GM23338 (cell line): ENCODE measurements around the gene DCAF17. TPM values are rescaled to one million over a fixed set of nuclear protein-coding genes. Genes with fewer than 3 reads are reported as not detected.
"Not testable (repeated sequence)": the region's sequence is repeated elsewhere in the genome, so short reads cannot be mapped to it uniquely, and the experiment has no call there.

Source experiments
- ATAC-seq: fragments of 200-7000 bp; cut with Tn5 transposase; 3 replicates; pipeline ENCODE4 v1.9.1; 2020
- DNase-seq: peaks from one replicate; pipeline ENCODE4 v3.0.0-alpha.2; 2015; ENCODE audit warnings: low spot score
- H2AFZ ChIP-seq: fragments of 200-600 bp; sonication (generic); 2 replicates; pipeline ENCODE4 v1.8.0; 2016; ENCODE audit warnings: antibody characterized with exemption, mild to moderate bottlenecking, moderate library complexity
- H3F3A ChIP-seq: fragments of 200-600 bp; sonication (generic); replicated peaks from 2 replicates; pipeline ENCODE4 v1.8.0; 2017; ENCODE audit warnings: antibody characterized with exemption, mixed run types, low read depth
- H3K27ac ChIP-seq: fragments of 200-600 bp; sonication (generic); 2 replicates; pipeline ENCODE4 v1.6.1; 2016; ENCODE audit warnings: low read depth
- H3K27me3 ChIP-seq: fragments of 200-600 bp; sonication (generic); 2 replicates; pipeline ENCODE4 v1.8.0; 2016; ENCODE audit warnings: mild to moderate bottlenecking, mixed run types, moderate library complexity; ENCODE audit not compliant: insufficient read depth
- H3K36me3 ChIP-seq: fragments of 200-600 bp; sonication (generic); 2 replicates; pipeline ENCODE4 v1.8.0; 2016; ENCODE audit warnings: mild to moderate bottlenecking; ENCODE audit not compliant: insufficient read depth
- H3K4me1 ChIP-seq: fragments of 200-600 bp; sonication (generic); 2 replicates; pipeline ENCODE4 v1.8.0; 2016; ENCODE audit warnings: mild to moderate bottlenecking, moderate library complexity; ENCODE audit not compliant: insufficient read depth
- H3K4me2 ChIP-seq: fragments of 200-600 bp; sonication (generic); 2 replicates; pipeline ENCODE4 v1.7.1; 2017; ENCODE audit warnings: mixed run types
- H3K4me3 ChIP-seq: fragments of 200-600 bp; sonication (generic); 2 replicates; pipeline ENCODE4 v1.6.1; 2016; ENCODE audit warnings: mixed run types
- H3K79me2 ChIP-seq: fragments of 200-600 bp; sonication (generic); replicated peaks from 2 replicates; pipeline ENCODE4 v1.8.0; 2017; ENCODE audit warnings: mild to moderate bottlenecking; ENCODE audit not compliant: insufficient read depth
- H3K9me2 ChIP-seq: fragments of 200-600 bp; sonication (generic); 2 replicates; pipeline ENCODE4 v1.8.0; 2017; ENCODE audit not compliant: insufficient read depth
- H4K20me1 ChIP-seq: fragments of 200-600 bp; sonication (generic); replicated peaks from 2 replicates; pipeline ENCODE4 v1.8.0; 2017; ENCODE audit warnings: mild to moderate bottlenecking; ENCODE audit not compliant: insufficient read depth
- H3K27ac Mint-ChIP-seq: 2 replicates; pipeline ENCODE4 v1.8.0; 2020; ENCODE audit warnings: inconsistent platforms, mild to moderate bottlenecking, moderate library complexity, mixed read lengths
- H3K27me3 Mint-ChIP-seq: 3 replicates; pipeline ENCODE4 v1.8.0; 2022; ENCODE audit warnings: low read depth, mild to moderate bottlenecking, moderate library complexity, mixed read lengths, inconsistent platforms; ENCODE audit not compliant: insufficient read depth, poor library complexity
- H3K36me3 Mint-ChIP-seq: 3 replicates; pipeline ENCODE4 v1.8.0; 2021; ENCODE audit warnings: low read depth, mild to moderate bottlenecking, inconsistent platforms, moderate library complexity, mixed read lengths
- H3K4me1 Mint-ChIP-seq: 3 replicates; pipeline ENCODE4 v1.8.0; 2020; ENCODE audit warnings: mild to moderate bottlenecking, inconsistent platforms, mixed read lengths
- H3K4me3 Mint-ChIP-seq: 3 replicates; pipeline ENCODE4 v1.8.0; 2021; ENCODE audit warnings: moderate library complexity, mild to moderate bottlenecking, inconsistent platforms, mixed read lengths
- H3K9me3 Mint-ChIP-seq: 3 replicates; pipeline ENCODE4 v1.8.0; 2020; ENCODE audit warnings: moderate library complexity, mild to moderate bottlenecking, inconsistent platforms, mixed read lengths
- CREB1 ChIP-seq: fragments of 250-450 bp; sonication (Bioruptor Pico); IDR thresholded peaks from 2 replicates; pipeline ENCODE4 v1.5.0; 2020; ENCODE audit warnings: low read depth, mild to moderate bottlenecking, moderate library complexity
- CTCF ChIP-seq, 2 experiments: fragments of 200-600 bp in 1 of 2; sonication (generic) in 1 of 2; conservative IDR thresholded peaks; 2 replicates each; pipeline versions ENCODE4 v1.5.1 to v1.6.1; 2016 to 2017; ENCODE audit warnings: antibody characterized with exemption in 2 of 2, low read depth in 2 of 2, mild to moderate bottlenecking in 2 of 2, moderate library complexity in 1 of 2
- EZH2 ChIP-seq: fragments of 200-600 bp; sonication (generic); IDR thresholded peaks from one replicate; pipeline ENCODE4 v1.8.0; 2017; ENCODE audit warnings: antibody characterized with exemption, mild to moderate bottlenecking, low read depth; ENCODE audit not compliant: unreplicated experiment
- NANOG ChIP-seq: IDR thresholded peaks from 2 replicates; pipeline ENCODE4 v1.6.1; 2016; ENCODE audit warnings: antibody characterized with exemption, borderline replicate concordance
- POLR2AphosphoS5 ChIP-seq: IDR thresholded peaks from 2 replicates; pipeline ENCODE4 v1.6.1; 2016; ENCODE audit warnings: antibody characterized with exemption, low read depth
- REST ChIP-seq: IDR thresholded peaks from one replicate; pipeline ENCODE4 v1.6.1; 2018; ENCODE audit warnings: antibody characterized with exemption; ENCODE audit not compliant: unreplicated experiment
- STAT1 ChIP-seq: IDR thresholded peaks from one replicate; pipeline ENCODE4 v1.6.1; 2016; ENCODE audit warnings: antibody characterized with exemption; ENCODE audit not compliant: unreplicated experiment
- ZNF331 ChIP-seq: fragments of 250-450 bp; sonication (Bioruptor Pico); IDR thresholded peaks from 2 replicates; pipeline ENCODE4 v1.5.0; 2020; ENCODE audit warnings: low read depth, mild to moderate bottlenecking, moderate library complexity
- polyA plus RNA-seq: library from polyadenylated mRNA; unstranded; fragments of >200 nt; fragmentation: Nextera tagmentation; extraction: Ambion mirVana; gene quantifications from 2 replicates; pipeline ENCODE4 v1.2.1, GENCODE V29; 2016
- total RNA-seq: library from RNA; depleted of rRNA; stranded (reverse); fragments of >200 nt; shearing (Covaris generic); gene quantifications from 2 replicates; pipeline ENCODE4 v1.2.3, GENCODE V29; 2014

DCAF17 gene
- total and polyA plus RNA-seq, 2 experiments from 2014 or later, result 11.0 to 37.3 TPM

GRCh38 chr2:171412571-171413175, 21.4 kb upstream of the DCAF17 start (continued):
- TF ChIP-seq CTCF (conservative IDR thresholded peaks at IDR 0.05; ENCODE audit: low read depth in 2 of 2) (no peak), REST (no peak), ZNF331 (CRISPR knock-in tag) (no peak), NANOG (no peak), POLR2AphosphoS5 (no peak), EZH2 (no peak), CREB1 (CRISPR knock-in tag) (no peak), STAT1 (no peak)

GRCh38 chr2:171414645-171415044, 19.4 kb upstream of the DCAF17 start:
- H3K79me2 ChIP-seq, result peaks cover 77% of the 10 kb centered on the region
- H4K20me1 ChIP-seq, DNase-seq, H3K4me3 Mint-ChIP-seq, H3K27ac ChIP-seq, H3F3A ChIP-seq, H3K9me3 Mint-ChIP-seq, H3K4me3 ChIP-seq, H3K4me2 ChIP-seq, H3K27me3 Mint-ChIP-seq, H2AFZ ChIP-seq, H3K36me3 ChIP-seq, H3K9me2 ChIP-seq, H3K27ac Mint-ChIP-seq, ATAC-seq, H3K27me3 ChIP-seq: not testable (repeated sequence)
- peaks cover 39% of the 10 kb centered on the region for H3K4me1 Mint-ChIP-seq
- H3K4me1 ChIP-seq, result peaks cover 30% of the 10 kb centered on the region
- H3K36me3 Mint-ChIP-seq, result peaks cover 11% of the 10 kb centered on the region; the same call in 2 of the 3 replicates
